G401.6 (cell line): Measurements from ENCODE around the gene BABAM2.
"Not testable (repeated sequence)": the region's sequence is repeated elsewhere in the genome, so short reads cannot be mapped to it uniquely, and the experiment has no call there.

ENCODE experiments used
- FAIRE-seq: peaks from 2 replicates; lab custom pipeline; 2012; peaks lifted over from hg19 to GRCh38; lab: Jason Lieb, UNC

Gene BABAM2

DNA sequence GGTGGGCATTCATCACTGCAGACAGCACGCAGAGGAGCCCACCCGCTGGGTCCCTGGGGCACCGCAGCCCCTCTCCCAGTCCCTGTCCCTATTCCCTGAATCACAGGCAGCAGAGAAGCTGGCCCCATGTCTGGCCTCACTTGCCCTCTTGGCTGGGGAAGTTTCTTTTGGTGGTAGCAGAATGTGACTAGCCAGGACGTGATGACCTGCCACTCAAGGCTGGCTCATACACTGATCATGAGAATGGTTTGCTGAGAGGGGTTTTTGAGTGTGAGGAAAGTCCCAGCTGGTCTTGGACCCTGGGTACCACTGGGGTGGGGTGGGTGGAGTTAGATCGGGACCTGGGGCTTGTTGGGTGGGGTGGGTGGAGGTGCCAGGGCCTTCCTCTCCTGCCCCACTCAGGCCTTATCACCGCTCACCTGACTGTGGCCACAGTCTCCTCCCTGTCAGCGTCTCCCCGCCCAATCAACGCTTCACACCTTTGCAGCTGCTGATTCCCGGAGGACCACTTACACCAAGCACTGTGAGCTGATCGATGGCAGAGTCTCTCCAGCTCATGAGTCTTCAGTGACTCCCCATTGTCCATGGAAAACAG, 473.3 kb downstream of the BABAM2 start:
- no peak for FAIRE-seq

DNA sequence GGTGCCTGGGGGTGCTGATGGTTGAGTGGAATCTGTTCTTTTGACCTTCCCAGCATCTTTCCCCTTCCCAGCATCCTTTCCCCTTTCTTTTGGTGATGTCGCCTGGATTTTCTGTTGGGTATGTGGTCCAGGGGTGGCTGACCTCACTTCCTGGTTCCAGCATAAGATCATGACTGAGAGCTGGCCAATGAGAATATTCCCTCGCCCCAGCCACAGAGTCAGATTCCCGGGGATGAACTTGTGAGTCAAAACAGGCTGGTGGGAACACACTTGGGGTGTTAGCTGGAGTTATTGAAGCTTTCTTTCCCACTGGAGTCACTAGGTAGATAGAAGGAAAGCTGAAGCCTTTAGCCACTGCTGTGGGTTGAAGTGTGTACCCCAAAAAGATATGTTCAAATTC, 474.1 kb downstream of the BABAM2 start:
- FAIRE-seq: no peak

DNA sequence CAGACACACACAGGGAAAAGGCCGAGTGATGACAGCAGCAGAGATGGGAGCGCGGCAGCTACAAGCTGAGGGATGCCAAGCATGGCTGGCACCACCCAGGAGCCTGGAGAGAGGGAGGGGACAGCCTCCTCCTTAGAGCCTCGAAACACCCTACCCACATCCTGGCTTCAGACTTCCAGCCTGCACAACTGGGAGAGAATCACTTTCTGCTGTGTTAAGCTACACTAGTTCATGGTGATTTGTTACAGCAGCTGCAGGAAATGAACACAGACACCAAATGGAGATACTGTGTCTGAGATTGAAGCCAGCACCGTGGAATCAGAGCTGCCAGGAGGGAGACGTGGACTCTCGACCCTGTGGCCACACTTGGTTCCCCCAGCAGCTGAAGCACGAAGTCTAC, 474.6 kb downstream of the BABAM2 start:
- FAIRE-seq: no peak

DNA sequence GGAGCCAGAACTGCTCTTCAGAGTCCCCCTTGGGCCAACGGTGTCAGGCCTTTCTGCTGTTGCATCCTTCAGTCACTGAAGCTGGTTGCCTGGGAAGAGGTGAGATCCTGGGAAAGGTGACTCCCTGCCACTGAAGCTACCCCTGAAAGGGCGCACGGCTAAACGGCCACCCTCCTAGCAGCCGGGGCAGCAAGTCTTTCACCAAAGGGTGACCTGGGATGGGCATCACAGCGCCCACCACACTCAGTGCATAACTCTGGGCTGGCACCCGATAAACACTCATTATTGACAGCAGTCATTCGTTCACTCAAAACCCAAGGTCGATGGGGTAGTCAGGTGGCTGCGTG, 475.6 kb downstream of the BABAM2 start:
- FAIRE-seq: no peak

DNA sequence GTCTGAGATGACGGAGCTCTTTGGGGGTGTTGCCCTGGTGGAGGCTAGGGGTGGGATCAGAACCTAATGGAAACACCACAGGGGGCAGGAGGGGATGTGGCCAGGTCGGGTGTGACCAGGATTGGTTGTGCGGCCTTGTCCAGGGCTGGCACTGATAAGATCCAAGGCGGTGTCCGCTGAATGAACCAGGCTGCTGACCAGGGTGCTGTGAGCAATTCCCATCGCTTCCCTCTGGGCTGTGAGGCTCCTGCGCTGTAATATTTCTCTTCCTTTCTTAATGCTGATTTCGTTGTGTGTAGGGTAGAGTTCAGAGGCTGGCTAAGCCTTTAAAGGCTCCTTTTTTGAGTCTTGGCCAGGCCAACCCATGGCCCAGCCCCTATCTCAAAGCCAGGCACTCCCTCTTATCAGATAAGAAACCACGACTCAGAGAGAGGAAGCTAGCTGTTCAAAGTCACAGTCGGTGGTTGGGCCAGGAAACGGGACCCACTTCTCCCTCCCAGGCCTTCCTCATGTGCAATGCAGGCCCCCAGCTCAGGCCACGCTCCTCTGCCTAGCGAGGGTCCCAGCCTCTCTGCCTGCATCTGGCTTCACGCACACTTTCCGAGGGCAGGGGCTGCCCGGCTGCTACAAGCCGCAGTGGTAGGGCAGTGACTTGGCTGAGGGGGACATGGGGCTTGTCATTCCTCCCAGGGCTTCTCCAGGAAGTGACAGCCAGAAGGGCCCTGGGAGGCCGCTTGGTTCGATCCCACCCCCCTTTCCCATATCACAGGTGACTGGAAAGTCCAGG, 476.2 kb downstream of the BABAM2 start:
- no peak for FAIRE-seq

DNA sequence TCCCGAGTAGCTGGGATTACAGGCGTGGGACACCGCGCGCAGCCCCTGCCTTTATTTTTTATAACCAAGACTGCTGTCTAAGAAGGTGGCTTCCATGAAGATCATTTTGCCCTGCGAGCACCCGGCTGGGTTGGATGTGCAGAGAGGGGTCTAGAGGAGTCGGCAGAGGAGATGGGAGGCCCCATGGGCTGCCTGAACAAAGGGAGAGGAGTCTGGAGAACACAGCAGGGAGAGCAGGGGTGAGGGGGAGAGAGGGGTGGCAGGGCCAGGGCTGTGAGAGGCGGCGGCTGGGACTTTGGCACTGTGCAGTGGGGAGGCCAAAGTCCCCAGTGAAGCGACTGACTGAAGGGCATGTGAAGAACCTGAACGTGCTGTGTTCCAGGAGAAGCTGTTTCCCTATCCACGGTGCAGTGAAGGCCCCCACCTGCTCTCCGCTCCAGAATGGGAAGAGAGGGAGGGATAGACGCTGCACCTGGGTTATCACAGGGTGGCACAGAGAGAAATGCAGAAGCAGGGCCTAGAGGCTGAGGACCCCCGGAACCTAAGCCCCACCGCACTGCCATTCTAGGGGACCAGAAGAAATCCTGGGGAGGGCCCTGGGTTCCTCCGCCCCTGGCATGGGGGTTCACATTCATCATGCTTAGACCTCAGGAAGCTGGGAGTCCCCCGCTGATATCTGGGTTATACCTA, 477.3 kb downstream of the BABAM2 start:
- FAIRE-seq: no peak

DNA sequence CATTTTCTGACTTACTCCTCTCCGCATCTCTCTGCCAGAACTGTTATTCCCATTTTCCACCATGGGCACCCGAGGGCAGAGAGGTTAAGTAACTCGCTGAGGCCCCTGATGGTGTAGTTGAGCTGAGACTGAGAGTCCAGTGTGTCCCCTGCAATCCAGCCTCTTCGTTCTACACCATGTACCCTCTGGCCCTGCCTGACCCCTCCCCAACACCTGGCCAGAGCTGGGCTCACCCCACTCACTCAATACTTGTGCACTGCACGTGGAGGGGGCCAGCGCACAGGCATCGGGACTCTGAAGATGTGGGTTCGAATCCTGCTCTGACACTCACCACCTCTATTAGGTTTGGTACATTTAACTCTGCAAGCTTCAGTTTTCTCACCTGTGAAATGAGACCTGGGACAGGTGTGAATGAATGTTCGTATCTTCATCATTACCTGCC, 477.8 kb downstream of the BABAM2 start:
- no peak for FAIRE-seq

DNA sequence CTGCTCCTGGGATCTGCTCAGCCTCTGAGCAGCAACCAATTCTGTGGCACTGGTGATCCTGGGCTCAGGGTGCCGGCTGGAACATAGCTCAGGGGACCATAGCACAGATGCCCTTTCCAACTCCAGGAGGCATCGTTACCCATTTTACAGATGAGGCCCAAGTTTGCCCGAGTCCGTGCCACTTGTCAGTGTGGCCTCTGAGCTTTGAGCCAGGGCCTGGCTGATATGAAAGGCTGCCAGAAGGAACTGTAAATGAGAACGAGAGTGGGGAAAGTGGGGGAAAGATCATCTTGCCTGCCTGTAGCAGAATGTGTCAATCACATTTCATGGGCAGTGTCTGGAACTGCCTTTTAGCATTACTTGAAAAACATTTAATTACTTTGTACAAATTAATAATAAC, 478.8 kb downstream of the BABAM2 start:
- no peak for FAIRE-seq

DNA sequence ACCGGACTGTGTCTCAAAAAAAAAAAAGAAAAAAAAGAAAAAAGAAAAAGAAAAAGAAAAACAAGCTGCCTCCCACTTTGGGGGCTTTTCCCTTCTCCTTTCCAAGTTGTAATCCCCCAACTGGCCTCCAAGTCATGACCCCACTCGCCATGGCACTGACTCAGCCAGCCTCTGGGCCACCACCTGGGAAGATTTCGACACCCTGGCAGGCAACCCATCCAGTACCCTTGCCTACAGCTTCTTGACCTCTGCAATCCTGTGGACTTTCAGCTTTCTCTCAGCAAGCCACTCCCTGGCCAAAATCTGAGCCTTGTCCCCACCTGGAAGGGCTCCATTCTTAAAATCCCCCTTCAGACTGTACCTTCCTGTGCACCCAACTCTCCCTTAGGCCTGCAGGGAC, 479.8 kb downstream of the BABAM2 start:
- FAIRE-seq: no peak

DNA sequence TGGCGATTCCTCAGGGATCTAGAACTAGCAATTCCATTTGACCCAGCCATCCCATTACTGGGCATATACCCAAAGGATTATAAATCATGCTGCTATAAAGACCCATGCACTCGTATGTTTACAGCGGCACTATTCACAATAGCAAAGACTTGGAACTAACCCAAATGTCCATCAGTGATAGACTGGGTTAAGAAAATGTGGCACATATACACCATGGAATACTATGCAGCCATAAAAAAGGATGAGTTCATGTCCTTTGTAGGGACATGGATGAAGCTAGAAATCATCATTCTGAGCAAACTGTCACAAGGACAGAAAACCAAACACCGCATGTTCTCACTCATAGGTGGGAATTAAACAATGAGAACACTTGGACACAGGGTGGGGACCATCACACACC, 481.2 kb downstream of the BABAM2 start:
- FAIRE-seq: not testable (repeated sequence)

DNA sequence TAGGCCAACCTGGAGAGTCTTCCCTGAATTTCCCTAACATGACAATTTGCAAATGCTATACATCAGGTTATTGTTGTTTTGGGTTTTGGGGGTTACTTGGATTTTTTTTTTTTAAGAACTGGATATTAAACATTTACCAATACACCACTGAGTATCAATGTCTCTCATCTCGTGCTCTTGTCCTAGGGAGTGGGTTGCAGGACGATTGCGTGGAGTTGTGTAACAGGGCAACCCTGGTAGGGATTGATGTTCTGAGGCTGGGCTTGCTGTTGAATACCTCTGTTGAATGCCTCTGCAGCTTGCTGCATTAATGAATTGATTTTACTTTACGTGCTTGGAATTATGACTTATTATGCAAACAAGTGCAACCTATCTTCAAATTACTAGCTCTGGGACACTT, 483.3 kb downstream of the BABAM2 start:
- no peak for FAIRE-seq

DNA sequence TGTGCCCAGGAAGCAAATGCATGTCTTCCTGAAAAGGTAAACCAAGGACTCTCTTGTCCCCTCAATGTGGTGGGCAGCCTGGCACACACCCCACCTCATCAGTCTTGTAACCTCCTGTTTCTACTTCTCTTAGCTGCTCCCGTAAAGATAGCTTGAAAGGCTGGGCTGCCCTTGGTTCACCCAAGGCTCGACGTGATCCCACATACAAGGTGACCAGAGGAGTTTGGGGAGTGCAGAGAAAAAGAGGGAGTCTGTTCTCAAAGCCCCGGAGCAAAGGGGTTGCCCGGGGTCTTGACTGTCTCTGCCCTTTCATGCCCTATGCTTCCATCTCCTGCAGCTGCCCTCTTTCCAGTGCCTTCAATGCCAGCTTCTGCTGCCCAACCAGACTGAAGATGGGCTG, 483.8 kb downstream of the BABAM2 start:
- FAIRE-seq: no peak

DNA sequence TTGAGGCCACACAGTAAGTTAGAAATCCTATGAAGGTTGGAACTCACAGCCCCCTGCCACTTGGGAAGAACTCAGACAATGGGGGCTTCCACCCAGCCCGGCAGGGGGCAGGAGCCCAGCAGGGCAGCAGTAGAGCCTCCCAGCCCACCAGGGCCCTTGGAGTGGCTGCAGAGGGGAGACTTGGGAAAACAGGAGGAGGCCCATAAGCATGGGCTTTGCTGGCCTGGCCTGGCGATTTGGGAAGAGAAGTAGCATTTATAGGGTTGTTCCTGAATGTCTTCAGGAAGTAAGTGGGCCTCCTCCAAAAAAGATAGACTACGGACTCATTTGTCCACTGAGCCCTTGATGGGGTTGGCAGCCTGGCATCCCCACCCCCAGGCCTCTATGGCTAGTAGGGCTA, 484.7 kb downstream of the BABAM2 start:
- FAIRE-seq: no peak

DNA sequence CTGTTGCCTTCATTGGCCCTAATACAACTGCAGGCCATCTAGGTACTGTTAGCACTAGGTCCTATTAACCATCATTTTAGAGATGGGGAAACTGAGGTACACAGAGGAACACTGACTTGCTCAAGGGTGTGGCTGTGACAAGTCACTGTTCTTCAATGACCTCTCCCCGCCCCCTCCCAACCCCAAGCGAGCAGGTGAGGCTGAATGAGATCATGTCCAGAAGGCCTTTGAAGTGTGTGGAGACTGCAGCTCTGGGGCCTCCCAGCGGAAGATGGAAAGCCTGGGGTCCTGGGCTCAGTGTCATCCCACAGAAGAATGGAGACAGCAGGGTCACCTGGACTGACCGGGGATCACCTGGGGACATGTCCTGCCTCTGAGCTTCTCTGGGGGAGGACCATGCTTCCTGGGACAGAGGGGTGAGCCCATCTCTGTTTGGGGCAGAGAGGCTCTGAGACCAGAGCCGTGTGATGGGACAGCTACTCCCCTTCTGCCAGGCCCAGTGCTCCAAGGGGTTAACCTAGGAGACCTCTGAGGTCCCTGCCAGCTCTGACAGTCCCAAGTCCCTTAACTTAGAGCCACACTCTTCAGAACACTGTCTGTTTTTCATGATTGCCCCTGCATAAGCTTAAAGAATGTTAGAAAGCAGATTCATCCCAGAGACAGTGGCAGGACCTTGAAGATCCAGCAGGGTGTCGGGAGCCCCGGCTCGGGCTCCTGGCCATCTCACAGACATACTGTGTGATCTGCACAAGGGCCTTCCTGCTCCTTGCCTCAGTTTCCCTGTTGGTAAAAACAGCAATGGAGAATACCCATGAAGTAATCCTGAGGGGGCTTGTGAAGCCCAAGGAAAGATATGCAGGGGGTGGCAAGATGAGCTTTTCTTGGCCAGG, 485.5 kb downstream of the BABAM2 start:
- no peak for FAIRE-seq

DNA sequence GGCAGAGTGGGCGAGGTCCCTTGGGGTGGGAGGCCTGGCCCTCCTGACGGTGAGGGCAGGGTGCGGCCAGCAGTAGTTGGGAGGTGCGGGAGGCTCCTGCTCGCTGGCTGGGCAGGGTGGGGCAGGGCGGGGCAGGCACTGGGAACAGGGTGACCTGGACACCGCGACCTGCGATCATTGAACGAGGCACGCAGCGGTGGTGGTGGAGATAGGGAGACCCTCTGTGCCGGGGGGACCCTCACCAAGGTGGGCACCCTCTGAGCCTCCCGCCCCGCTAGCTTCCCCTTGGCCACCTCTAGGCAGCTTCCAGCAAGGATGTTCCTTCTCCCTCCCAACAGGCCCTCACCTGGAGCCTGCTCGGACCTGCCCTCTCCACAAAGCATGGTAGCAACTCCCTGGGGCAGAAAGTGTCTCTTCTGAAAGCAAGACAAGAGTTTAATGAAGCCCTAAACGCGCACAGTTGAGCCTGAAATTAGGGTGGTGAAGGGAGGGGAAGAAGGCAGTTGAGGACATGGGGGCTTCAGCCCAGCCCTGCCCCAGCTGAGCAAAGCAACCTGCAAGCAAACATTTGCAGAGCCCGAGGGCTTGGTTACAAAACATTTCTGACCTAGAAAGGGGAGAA, 486.8 kb downstream of the BABAM2 start:
- no peak for FAIRE-seq

DNA sequence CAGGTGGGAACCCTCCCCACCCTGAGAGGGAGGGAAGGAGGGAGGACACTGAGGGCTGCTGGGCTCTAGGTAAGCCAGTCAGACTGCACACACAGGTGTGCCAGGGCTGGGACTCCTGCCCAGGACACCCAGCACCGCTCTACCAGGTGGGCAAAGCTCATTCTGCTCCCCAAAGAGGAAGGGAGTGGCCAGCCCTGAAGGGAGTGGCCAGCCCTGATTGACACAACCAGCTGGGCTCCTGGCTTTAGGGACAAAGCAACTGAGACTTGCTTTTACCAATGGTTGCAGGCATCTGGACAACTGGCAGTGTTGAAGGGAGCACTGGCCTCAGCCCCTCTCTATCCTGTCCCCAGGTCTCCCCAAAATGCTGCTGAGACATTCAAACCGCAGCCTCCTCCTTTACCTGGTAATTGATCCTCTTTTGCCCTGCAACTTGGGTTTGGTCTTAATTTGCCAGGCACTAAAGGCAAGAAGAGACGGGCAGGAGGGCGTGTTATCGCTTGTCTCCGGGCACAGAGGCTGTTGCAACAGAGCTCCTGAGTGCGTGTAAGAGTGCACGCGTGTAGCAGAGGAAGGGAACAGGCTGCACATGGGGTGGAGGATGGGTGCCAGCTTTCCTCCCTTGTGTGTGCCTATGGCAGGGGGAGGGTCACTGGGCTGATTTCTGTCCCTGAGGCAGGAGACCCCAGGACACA, 487.6 kb downstream of the BABAM2 start:
- FAIRE-seq: no peak

DNA sequence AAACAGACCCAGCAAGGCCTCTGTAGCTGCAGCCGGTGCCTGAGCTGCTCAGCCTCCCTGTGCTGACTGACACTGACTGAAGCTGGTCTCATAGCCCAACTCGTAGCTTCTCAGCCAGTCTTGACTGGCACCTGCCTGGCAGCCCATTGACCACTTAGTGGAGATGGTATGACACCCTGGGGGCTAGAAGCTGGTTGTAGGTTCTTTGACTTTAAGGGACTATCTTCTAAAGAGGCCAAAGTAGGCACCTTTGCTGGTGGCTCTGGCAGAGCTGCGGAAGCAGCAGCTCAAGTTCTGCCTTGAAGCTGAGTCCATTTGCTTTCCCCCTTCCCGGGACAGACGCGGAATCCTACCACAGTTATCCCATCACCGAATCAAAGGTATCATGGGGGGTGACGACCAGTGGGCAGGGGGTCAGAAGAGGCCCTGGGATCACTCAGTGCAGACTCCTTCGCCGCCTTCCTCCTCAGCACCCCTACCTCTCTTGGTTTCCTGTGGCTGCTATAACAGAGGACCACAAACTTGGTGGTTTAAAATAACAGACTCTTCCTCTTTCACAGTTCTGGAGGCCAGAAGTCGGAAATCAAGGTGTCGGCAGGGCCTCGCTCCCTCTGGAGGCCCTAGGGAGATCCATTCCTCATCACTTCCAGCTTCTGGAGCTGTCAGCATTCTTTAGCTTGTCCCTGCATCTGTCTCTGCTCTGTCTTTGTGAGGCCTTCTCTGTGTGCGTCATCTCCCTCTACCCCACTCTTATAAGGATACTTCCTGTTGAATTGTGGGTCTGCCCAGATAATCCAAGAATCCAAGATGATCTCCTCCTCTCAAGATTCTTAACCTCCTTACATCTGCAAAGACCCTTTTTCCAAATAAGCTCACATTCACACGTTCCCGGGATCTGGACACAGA, 488.4 kb downstream of the BABAM2 start:
- no peak for FAIRE-seq

DNA sequence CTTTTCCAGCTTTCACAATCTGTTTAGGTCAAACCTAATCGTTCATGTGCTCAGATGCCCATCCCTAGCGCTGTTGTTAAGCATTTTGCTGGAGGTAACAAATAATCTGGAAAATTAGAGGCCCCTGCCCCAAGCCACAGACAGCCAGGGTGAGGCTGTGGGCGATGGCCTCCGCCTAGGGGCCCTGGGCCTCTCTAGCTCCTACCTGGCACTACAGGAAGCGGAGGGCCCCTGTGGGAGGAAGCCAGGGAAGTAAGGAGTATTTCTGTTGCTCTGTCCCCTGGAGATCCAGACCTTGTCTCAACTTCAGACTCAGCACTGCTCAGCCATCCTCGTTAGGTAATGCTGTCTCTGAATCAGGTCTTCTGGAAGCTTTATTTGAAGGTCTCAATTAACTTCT, 489.7 kb downstream of the BABAM2 start:
- no peak for FAIRE-seq

DNA sequence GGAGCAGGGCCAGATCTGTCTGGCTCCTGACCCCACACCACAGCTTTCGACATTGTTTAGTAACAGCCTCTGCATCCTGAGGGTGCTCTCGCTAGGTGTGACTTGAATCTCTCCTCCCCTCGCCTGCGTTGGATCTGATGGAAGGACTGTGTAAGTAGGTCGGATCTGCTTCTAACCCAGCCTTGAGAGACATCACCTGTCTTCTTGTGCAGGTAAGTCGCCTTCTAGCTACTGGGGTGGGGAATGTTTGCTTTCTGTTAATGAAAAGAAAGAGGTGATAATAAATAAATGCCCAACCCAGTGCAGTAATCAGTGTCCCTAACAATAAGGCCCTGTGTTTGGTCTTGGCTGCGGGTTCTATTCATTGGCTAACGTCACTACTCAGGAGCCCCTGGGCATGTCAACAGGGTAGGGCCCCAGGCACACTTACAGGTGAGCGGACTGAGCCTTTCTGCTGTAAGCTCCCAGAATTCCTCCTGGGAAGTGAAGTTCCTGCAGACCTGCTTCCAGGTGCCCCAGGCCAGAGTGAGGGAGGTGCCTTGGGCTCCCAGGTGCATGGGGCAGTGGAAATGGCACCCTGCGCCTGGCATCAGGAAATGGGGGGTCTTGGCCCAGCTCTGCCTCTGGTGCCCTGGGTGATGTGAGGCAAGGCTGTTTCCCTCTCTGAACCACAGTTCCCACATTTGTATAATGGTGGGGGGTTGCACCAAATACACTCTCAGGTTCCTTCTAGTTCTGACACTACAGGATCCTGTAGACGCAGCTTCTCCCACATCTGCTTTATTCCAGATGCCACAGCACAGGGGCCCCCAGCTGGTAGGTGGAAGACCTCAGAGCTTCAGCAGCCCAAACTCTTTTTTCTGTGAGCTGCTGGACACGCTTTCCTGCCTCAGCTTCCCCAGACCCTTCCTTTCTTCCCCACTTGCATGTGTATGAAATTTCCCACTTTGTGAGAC, 491.0 kb downstream of the BABAM2 start:
- no peak for FAIRE-seq
